GM21825 (cell line): Measurements from ENCODE around the gene S100P.
"Not testable (repeated sequence)": the region's sequence is repeated elsewhere in the genome, so short reads cannot be mapped to it uniquely, and the experiment has no call there.

Source experiments
- ATAC-seq: cut with Tn5 transposase; IDR thresholded peaks from one replicate; pipeline ENCODE4 v1.9.1; 2021; ENCODE audit warnings: mild to moderate bottlenecking, moderate library complexity; ENCODE audit not compliant: unreplicated experiment

The S100P gene

DNA sequence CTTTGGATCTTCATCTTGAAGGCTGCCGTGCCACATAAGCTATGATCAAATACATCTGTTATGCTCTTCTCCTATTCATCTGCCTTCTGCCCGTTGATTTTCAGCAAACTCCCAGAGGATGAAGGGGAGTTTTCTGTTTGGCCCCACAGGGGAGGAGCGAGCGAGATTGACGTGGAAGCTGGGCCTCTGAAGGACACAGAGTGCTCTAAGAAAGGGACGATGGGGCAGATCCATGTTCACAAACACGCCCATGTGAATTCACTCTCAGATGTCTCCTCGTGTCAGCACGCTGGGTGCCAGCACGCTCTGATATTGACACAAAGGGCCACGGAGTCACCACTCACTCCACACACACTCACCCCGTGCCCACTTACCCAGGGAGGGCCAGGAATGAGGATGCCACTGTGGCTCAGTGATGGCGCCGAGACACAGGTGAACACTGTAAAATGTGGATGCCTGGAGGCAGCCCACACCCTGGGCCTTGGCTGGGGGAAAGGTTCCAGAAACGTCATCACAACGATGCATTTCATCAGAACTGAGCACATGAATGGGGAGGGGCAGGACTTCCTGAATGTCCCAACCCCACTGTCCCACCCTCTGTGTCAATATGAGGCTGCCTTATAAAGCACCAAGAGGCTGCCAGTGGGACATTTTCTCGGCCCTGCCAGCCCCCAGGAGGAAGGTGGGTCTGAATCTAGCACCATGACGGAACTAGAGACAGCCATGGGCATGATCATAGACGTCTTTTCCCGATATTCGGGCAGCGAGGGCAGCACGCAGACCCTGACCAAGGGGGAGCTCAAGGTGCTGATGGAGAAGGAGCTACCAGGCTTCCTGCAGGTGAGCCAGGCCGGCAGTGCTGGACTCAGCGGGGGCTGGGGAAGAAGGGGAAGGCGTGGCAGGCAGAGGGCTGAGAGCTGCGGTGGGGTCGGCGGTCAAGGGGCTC lies at the start of gene S100P:
TSS of gene S100P (plus strand) at position 648 of the 946 bp plus-strand sequence. CDS start at position 703, 55 bp downstream.
- no peak for ATAC-seq

DNA sequence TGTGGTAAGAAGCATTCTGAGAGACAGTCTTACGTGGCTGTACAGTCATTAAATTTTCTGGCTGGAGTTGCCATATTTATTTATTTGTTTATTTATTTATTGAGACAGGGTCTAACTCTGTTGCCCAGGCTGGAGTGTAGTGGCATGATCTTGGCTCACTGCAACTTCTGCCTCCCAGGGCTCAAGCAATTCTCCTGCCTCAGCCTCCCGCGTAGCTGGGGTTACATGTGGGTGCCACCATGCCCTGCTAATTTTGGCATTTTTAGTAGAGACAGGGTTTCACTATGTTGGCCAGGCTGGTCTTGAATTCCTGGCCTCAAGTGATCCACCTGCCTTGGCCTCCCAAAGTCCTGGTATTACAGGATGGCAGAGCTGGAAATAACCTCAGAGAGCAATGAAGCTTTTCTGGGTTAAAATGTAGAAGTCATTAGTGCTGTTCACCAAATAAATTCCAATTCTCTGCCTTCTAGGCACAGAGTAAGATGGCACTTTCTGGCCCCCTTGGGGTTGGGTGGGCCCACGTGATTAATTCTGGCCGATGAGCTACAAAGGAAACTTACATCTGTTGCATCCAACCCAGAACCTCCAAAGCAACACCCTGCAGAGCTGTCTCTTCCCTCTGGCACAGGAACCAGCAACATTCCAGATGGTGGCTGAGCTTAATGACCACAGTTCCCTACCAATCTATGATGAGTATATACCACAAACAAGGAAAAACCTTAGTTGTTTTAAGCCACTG lies 48.7 kb upstream of the S100P start:
- ATAC-seq, result no peak

DNA sequence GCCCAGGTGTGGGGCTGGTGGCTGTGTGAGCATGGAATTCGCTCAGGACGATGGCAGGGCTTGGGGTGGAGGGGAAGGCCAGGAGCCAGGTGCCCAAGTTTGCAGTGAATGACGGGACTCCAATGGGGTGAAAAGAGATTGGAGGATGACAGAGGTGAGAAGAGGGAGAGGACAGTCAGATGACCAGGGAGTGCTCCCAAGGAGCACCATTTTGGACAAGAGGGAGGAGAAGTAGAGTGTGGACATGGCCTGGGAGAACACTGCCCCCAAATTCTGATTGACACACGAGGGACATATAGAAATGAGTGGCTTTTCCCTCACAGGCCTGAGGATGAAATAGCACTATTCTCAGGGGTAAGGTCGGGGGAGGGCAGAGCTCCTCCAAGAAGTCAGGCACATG lies 46.5 kb upstream of the S100P start:
- ATAC-seq, result no peak

DNA sequence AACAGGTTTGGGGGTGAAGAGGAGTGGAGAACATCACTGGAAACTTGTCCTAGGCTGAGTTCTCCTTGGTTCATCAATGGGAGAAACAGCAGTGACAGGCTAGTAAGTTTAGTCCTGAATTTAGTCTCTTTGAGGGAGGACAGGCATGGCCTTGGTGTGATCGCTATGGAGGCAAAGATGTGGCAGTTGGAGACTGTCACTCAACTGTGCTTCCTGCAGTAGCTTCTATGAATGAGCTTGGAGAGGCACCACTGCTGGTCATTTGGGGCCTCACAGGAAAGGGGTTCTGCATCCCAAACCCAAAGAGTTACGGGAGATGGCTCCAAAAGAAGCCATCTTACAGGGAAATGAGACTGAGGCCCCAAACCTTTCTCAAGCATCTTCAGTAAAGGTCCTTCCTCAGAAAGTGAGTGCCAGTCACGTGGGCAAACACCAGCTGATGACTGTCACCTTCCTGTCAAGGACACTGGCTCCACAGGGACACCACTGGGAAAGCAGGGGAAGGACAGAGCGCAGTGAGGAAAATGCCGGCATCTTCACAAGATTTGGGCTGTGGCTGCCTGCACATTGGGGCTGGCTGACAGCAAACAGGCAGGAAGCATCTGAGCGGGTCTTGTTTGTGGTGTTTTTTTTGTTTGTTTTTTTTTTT lies 46.0 kb upstream of the S100P start:
- no peak for ATAC-seq

DNA sequence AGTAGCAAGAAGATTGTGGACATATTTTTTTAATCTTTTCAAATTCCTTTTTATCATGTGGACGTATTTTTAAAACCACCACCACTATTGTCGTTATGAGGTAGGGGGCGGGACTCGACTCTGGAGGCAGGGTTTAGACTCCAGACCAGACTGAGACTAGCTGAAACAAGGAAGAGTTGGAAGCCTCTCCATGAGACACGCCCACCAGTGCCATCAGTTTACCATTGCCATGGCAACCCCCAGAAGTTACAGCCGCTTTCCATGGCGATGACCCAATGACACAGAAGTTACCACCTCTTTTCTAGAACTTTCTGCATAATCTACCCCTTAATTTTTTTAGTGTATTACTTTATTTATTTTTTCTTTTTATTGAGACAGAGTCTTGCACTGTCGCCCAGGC lies 44.5 kb upstream of the S100P start:
- ATAC-seq, result no peak

DNA sequence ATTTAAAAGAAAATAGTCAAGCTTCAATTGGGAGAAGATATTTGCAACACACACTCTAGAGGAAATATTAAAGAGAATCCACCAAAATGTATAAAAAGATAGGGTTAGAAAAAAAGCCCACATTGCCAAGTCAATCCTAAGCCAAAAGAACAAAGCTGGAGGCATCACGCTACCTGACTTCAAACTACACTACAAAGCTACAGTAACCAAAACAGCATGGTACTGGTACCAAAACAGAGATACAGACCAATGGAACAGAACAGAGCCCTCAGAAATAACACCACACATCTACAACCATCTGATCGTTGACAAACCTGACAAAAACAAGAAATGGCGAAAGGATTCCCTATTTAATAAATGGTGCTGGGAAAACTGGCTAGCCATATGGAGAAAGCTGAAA lies 39.5 kb upstream of the S100P start:
- ATAC-seq, result not testable (repeated sequence)

DNA sequence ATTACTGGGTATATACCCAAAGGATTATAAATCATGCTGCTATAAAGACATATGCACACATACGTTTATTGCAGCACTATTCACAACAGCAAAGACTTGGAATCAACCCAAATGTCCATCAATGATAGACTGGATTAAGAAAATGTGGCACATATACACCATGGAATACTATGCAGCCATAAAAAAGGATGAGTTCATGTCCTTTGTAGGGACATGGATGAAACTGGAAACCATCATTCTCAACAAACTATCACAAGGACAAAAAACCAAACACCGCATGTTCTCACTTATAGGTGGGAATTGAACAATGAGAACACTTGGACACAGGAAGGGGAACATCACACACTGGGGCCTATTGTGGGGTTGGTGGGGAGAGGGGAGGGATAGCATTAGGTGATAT lies 38.4 kb upstream of the S100P start:
- ATAC-seq, result not testable (repeated sequence)

DNA sequence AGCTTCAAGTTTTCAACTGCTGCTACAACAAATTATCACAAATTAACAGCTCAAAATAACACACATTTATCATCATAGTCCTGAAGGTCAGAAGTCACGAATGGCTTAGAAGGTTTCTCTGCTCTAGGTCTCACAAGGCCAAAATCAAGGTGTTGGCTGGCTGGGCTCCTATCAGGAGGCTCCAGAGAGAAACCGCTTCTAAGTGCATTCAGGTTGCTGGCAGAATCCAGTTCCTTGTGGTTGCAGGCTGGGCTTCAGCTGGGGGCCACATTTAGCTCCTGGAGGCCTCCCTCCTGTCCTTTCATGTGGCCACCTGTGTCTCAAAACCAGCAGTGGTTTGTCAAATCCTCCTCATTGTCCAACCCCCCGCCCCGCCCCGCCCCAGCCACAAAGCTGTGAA lies 37.8 kb upstream of the S100P start:
- ATAC-seq, result no peak

DNA sequence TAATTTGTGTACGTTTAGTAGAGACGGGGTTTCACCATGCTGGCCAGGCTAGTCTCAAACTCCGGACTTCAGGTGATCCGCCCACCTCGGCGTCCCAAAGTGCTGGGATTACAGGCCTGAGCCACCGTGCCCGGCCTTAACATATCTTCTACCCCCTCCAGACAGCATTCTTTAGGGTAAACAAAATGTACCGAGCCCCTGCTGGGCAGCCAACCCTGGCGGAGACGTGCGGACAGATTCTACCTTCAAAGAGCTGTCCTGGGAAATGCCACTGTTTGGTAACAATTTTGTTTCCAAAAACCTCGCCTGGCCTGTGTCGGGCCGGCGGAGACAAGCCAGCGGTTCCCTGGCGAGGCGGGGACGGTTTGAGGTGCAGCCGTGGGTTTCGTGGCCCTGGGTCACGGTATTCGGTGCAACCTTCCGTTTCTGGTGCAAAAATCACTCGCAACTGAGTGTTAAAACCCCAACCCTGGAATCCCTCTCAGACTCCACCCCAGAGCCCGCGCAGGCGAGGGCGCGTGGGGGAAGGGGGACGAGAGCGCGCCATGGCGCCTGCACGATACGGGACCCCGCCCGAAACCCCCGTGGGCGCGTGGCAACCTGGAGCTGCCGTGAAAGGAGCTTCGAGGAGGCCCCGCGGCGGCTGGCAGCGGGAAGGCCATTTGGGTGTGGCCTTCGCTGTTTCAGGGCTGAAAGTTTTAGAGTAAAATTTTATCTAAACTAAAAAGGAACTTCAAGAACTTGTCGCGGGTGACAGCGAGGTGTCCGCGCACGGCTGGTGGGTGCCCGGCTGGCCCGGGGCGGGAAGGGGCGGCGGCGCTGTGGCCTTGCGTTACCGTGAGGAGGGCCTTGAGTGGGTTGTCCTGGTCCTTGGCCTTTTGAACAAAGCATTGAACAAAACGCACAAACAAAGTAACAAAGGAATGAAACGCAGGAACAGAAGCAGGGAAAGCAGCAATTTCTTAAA lies 36.2 kb upstream of the S100P start:
- ATAC-seq, result no peak

DNA sequence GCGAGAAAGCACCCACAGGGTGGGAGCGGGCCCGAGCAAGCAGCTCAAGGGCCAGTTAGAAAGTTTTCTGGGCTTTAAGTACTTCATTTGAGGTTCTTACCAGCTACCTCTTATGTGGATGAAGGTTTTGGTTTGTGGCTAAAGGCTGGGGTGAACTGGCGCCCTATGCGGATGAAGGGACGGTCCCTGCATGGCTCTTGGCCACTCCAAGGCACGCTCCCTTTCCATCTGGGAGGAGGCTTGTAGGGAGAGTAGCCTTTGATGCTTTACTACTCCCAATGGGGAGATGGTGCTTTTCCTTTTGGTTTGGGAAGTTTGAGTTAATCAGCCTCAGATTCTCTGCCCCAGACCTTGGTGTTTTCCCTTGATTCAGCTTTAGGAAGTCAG lies 35.5 kb upstream of the S100P start:
- no peak for ATAC-seq

DNA sequence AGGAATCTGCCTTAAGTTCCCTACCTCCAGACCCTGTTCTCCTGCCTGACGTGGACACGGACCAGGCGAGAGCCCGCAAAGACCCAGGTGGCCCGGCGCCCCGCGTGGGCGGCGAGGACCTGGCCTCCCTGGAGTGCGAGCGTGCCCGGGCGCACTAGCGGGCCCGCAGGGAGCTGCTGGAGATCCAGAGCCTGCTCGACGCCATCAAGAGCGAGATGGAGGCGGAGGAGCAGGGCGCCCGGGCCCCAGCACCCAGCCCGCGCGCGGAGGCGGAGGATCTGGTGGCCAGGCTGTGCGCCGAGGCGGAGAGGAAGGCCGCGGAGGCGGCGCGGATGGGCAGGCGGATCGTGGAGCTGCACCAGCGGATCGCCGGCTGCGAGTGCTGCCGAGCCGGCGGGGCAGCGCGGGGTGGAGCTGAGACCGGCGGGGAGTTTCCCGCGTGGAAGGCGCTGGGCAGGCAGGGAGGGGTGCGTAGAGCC lies 35.0 kb upstream of the S100P start:
- ATAC-seq, result no peak

DNA sequence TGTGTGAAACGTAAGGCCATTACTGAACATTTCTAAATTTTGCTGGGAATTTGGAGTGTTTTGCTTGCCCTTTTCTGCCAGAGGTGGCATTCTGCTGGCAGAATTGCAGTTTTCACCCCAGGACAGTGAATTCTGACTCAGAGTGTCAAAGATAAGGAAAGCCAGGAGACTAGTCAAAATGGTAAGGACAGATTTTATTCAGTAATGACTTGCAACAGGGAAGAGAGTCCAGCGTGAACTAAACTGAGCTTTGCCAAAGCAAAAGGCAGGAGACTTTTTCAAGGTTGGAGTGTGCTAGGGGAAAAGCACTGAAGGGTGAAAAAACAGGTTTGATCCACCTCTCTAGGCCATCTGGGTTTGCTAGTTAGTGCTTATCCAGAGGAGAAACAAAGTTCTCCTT lies 33.8 kb upstream of the S100P start:
- no peak for ATAC-seq

DNA sequence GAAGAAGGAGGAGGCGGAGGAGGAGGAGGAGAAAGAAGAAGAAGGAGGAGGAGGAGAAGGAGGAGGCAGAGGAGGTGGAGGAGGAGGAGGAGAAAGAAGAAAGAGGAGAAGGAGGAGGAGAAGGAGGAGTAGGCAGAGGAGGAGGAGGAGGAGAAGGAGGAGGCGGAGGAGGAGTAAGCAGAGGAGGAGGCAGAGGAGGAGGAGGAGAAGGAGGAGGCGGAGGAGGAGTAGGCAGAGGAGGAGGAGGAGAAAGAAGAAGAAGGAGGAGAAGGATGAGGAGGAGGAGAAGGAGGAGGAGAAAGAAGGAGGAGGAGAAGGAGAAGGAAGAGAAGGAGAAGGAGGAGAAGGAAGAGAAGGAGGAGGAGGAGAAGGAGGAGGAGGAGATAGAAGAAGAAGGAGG lies 33.2 kb upstream of the S100P start:
- no peak for ATAC-seq

DNA sequence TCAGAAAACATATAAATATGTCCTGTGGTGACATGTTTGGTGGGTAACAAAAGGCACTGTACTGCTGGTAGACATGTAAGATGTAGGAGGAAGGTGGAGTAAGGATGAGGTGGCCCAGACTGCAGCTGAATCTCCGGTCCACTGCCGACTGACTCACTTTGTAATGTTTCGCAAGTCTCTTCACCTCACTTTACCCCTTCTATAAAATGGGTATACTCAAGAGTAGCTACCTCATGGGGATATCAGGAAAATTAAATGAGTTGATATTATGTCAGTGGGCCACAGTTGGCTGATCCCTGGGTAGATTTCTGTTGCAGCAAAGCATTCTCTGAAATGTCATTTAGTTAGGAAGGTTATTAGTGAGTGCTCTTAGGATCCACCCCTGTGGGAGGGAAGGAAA lies 31.1 kb upstream of the S100P start:
- ATAC-seq, result no peak

DNA sequence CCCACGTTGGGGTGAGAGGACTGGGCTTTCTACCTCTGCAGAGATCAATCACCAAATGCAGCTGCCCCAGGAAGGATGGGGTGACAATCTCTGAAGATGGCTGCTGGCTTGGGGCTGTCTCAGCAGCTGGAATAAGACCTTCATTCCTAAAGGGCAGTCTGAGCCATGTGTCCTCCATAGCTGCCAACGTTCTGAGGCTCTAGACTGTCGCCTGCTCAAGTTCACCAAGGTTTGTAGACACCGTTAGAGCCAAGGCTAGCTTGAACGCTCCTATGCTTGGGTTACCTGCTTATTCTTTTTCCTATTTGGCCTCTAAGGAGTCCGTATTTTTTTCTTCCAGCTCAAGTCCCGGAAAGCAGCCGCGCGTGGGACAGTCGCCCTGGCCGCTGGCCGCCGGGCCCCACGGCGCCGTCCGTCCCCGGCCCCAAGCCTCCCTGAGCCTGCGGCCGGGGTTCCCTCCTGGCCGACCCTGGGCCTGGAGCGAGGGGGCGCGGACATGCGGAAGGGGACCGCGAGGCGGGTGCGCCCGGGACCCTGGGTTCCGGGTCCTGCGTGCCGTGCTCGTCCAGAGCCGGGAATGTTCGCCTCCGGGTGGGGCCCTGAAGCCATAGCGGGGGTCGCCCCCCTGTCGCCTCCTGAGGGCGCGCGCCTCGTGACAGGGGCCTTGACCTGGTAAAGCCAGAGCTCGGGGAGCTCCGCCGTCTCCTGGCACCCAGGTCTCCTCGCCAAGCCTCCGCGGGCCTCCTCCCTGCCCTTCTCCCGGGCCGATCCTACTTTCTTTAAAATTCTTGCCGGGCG lies 29.9 kb upstream of the S100P start:
- no peak for ATAC-seq

DNA sequence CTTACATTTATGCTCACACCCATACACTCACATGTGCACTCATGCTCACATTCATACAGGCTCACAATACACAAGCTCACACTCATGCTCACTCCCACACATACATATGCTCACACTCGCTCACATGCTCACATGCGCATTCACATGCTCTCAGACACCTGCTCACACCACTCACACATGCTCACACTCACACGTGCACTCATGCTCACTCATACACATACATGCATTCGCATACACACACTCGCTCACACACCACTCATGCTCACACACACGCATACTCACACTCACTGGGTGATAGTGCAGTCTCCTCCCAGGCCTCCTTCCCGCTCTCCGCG lies 28.4 kb upstream of the S100P start:
- ATAC-seq, result no peak

DNA sequence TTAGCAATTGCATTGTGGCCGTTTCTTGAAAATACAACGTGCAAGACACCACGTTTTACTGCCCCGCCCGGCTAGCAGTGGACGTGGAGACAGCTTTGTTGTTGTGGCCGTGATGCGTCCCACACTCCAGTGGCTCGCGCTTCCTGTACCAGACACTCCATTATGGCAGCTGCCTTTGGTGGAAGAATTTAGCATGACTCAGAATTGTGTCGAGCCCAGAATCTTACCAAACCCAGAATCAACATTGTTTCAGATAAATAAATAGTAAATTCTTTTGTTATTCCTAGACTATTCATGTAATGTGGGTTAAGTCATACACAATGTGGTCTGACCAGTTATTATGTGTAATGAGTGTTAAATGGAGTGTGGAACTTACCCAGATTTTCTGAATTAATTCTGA lies 25.3 kb upstream of the S100P start:
- no peak for ATAC-seq

DNA sequence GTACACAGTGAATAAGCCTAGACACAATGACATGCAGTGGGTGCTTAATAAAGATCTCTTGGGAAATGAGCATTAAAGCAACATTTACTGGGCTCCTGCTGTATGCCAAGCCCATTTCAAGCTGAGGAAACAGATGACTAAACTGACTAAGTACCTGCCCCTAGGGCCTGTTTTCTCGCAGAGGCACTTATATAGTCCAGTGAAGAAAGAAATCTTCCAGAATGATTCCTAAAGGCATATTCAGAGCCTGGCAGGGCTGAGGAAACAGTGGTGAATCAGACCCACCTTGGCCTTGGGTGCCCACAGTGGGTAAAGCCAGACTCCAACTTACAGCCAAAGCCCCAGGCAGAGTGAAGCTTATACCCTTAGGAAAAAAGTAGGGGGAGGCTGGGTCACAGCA lies 22.0 kb upstream of the S100P start:
- no peak for ATAC-seq

DNA sequence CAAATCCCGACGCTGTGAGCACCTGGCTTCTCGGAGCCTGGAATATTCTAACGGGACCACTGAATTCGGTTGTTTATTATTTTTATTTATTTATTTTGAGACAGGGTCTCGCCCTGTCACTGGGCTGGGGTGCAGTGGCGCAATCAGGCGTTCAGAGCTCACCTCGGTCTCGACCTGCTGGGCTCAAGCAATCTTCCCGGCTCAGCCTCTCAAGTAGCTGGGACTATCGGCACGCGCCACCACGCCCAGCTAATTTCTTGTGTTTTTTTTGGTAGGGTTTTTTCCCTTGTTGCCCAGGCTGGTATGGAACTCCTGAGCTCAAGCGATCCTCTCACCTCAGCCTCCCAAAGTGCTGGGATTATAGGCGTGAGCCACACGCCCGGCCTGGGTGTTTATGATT lies 21.5 kb upstream of the S100P start:
- ATAC-seq, result no peak
